Middle frontal gyrus (tissue), 1 donor: ENCODE data around the gene MGMT.

Source experiments
- DNase-seq: peaks from one replicate; pipeline ENCODE4 v3.0.0-alpha.2; 2015; ENCODE audit warnings: low spot score; ENCODE audit errors: extremely low spot score

The MGMT gene

GRCh38 chr10:129792141-129792540 is 325.1 kb downstream of the MGMT start:
- DNase-seq, result no peak

DNA sequence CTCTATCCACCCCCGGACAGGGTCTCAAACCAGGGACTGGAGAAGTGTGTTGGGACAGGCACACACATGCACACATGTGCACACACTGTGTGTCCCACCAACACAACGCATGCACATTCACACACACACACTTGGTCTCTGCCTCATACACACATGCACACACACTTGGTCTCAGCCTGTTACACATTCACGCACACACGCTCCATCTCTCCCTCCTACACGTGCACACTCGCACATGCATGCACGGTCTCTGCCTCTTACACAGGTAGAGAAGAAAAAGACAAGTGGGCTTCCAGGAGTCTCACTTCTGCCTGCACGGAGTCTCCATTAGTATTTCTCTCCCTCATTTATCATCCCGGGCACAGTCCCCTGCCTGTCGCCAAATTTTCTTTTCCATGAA is 325.8 kb downstream of the MGMT start:
- DNase-seq, result no peak

- no peak for DNase-seq
Observed at GRCh38 chr10:129793479-129793878, 326.4 kb downstream of the MGMT start.

GRCh38 chr10:129793996-129794395 is 327.0 kb downstream of the MGMT start:
- no peak for DNase-seq

DNA sequence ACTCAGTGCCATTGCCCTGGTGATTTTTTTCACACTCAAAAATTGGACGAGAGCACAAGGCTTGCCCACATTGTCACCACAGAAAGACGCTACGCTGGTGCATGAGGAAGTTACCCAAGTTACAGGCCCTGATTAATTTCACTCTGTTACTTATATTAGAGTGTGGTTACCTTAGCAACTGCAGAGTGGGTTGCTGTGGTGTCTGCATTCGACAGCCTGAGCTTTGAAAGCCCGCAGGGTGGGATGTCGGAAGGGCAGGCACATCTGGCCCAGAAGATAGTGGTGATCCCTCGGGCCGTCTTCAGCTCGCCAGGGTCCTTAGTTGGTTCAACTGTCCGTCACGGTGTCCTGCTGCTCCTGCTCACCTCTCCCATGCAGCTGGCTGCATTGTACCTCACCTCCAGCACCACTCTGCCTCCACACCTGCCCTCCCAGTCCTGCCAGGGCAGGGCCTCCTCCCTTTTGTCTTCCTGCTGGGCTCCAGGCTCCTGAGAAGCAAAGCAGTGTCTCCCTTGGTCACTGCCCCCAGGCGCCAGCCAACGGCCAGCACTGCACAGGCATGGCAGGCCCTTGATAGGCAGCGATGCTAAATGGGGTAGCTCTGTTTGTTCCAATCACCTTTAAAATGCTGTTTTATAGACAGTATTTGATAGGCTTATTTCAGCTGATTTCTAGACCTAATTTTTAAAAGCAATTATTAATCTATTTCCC is 329.8 kb downstream of the MGMT start:
- no peak for DNase-seq

GRCh38 chr10:129799942-129800341 is 332.9 kb downstream of the MGMT start:
- no peak for DNase-seq

DNA sequence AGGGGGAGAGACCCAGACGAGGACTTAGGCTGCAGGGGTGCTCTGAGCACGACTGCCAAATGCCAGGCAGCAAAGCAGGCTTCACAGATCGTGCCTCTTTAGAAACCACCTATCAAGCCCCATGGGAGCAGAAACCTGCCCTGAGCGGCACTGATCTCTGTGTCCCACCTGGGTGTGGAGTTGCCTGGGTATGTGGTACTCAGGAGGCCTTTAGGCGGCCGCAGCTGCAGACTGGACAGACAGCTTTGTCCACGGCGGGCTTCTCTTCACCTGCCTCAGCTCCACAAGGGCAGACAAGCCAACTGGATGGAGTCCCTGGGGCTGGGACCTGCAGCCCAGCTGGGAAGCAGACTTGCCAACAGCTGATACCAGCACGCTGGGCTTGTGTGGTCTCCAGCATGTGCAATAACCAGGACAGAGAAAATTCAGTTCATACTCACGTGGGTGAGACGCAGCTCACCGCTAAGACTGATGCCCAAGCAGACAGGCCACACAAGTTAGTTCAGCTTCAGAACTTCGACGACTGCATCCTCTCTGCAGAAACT is 333.8 kb downstream of the MGMT start:
- DNase-seq, result no peak

DNA sequence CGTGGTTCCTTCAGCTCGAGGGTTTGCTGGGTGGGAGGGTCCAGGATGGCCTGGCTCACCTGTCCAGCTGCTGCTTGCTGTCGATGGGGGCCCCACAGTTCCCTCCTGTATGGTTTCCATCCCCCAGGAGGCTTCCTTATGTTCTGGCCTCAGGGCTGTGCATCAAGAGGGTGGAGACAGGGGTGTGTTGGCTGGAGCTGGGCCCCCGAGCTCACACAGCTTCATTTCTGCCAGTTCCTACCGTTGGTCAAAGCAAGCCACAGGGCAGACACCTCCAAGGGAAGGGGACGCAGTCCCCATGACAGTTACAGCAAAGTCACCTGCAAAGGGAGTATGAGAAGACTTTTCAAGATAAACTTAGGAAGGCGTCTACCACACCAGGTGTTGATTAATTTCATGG is 340.2 kb downstream of the MGMT start:
- no peak for DNase-seq

- no peak for DNase-seq
Observed at GRCh38 chr10:129808092-129808983, 341.3 kb downstream of the MGMT start.

GRCh38 chr10:129809431-129809830 is 342.4 kb downstream of the MGMT start:
- no peak for DNase-seq

DNA sequence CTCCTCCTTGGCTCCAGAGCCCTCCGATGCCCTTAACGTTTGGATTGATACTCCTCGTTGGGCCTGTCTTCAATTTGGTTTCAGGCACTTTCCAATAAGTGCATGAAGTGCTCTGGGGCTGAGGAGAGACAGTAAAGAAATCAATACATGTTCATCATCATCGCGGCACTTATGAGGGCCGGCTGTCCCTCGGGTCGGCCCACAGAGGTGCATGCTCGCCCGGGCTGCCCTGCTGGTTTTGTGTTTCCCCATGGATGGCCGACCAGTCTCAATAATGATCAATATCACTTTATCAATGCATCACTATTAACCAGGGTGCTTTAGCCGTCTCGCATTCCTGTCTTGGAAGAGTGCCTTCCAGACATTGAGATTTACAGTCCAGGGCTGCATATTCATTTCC is 342.8 kb downstream of the MGMT start:
- DNase-seq, result no peak

GRCh38 chr10:129811208-129811607 is 344.2 kb downstream of the MGMT start:
- DNase-seq, result no peak

GRCh38 chr10:129812398-129812797 is 345.4 kb downstream of the MGMT start:
- DNase-seq, result no peak

- no peak for DNase-seq
Observed at GRCh38 chr10:129814681-129815646, 347.9 kb downstream of the MGMT start.

DNA sequence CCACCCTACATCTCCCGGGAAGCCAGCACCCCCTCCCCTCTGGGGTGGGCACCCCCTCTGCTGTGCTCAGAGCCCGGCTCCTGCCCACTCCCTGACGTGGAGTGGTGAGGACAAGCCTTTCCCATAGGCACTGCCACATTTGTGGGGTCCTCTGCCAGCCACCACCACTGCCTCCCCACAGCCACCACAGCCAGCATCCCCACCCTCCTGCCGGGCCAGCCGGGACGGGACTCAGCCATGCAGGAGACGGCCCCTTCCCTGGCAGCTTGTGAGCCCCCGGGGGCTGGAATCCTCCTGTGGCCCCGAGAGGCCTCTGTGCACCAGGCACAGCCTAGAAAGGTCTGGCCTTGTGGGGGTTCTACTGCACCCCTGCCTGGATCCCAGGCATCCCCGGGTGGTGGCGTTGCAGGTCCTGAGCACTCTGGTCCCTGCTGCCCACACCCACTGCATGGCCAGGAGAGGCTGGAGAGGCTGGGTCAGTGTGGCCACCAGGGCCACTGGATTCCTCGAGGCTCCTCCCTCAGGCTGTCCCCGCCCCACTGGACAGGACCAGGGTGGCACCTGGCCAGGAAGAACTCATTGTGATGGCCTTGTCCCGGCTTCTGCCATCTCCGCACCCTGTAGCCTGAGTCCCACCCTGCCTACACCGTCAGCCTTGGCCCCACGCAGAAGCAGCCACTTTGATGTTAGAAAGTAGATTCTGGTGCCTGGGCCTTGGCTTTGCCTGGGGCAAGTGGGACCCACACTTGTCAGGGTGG is 349.0 kb downstream of the MGMT start:
- no peak for DNase-seq

DNA sequence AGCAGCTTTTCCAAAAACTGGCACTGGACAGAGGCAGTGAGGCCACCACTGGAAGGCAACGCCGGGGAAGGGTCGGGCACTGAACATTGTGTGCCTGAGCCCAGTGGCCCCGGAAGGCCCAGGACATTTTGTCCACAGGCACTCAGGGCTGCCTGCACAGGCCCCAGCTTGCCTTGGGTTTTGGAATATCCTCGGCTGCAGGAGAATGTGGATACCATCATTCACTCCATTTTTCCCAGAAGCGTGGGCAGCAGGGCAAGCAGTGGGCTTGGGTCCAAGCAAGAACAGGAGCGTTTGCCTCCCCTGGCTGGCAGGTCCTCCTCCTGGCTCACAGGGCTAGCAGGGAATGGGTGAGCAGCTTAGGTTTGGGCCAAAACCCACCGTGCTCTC is 349.6 kb downstream of the MGMT start:
- DNase-seq, result no peak
